Astrocyte (in vitro differentiated cells and primary cell): ENCODE measurements around the gene STC2.

Source experiments
- CTCF ChIP-seq: IDR thresholded peaks from 2 replicates; pipeline ENCODE4 v1.5.1; 2011; ENCODE audit warnings: low read depth, mild to moderate bottlenecking, inconsistent platforms, low read length, moderate library complexity; ENCODE audit not compliant: insufficient read depth
- EZH2 ChIP-seq: IDR thresholded peaks from 2 replicates; pipeline ENCODE4 v1.6.1; 2012; ENCODE audit warnings: mild to moderate bottlenecking, low read length, inconsistent platforms; ENCODE audit not compliant: insufficient read depth

- no peak for TF ChIP-seq CTCF
- TF ChIP-seq EZH2: no peak
Measured at GRCh38 chr5:173294673-173295320, 33.4 kb downstream of the STC2 start.
